Heart right ventricle (tissue), 16 donors: ENCODE results near the gene RRAS2. TPM values are rescaled to one million over a fixed set of nuclear protein-coding genes. Genes with fewer than 3 reads are reported as not detected.

Source experiments
- ATAC-seq, 8 donors: fragments of 200-7000 bp; cut with Tn5 transposase; one replicate each; pipeline ENCODE4 v1.9.1; 2020; ENCODE audit warnings: mild to moderate bottlenecking in 8 of 8, moderate library complexity in 8 of 8, moderate number of reproducible peaks in 1 of 8
- DNase-seq, 2 donors: peaks; one replicate each; pipeline ENCODE4 v3.0.0-alpha.2; 2020
- H3K27ac ChIP-seq, 10 donors: fragments of 200-600 bp; sonication (generic) in 2 of 10; one replicate each; pipeline versions ENCODE4 v1.5.0 to v1.8.0; 2020 to 2022; ENCODE audit warnings: mild to moderate bottlenecking in 3 of 10
- H3K27me3 ChIP-seq, 7 donors: fragments of 200-600 bp; one replicate each; pipeline ENCODE4 v1.8.0; 2021 to 2022; ENCODE audit warnings: mild to moderate bottlenecking in 2 of 7
- H3K36me3 ChIP-seq, 9 donors: fragments of 200-600 bp; sonication (generic) in 1 of 9; one replicate each; pipeline versions ENCODE4 v1.5.0 to v1.8.0; 2020 to 2022; ENCODE audit warnings: mild to moderate bottlenecking in 2 of 9
- H3K4me1 ChIP-seq, 9 donors: fragments of 200-600 bp; sonication (generic) in 1 of 9; one replicate each; pipeline versions ENCODE4 v1.5.0 to v1.8.0; 2020 to 2022; ENCODE audit warnings: mild to moderate bottlenecking in 4 of 9
- H3K4me3 ChIP-seq, 10 donors: fragments of 200-600 bp; sonication (generic) in 2 of 10; one replicate each; pipeline versions ENCODE4 v1.5.0 to v1.8.0; 2020 to 2022; ENCODE audit warnings: mild to moderate bottlenecking in 7 of 10, moderate library complexity in 2 of 10
- H3K9me3 ChIP-seq, 11 donors: fragments of 200-600 bp in 10 of 11; sonication (generic) in 2 of 11; one replicate each; pipeline versions ENCODE4 v1.5.0 to v1.8.0; 2013 to 2022; ENCODE audit warnings: mild to moderate bottlenecking in 2 of 11, control low read depth in 1 of 11, moderate library complexity in 1 of 11
- WGBS, 2 donors: extraction: QIAGEN DNeasy Blood & Tissue Kit; methylation state at CpG; one replicate each; pipeline ENCODE4 v1.1.7; 2013; ENCODE audit warnings: inconsistent platforms in 1 of 2; 5-methylcytosine and 5-hydroxymethylcytosine counted together
- intact Hi-C, 10 donors: fragments of 100-400 bp; cut with DNase I; formaldehyde crosslinking; loops; one replicate each; pipeline versions ENCODE4 v1.11.1 to v1.14.2; 2022
- polyA plus RNA-seq, 2 donors: library from polyadenylated mRNA; stranded (reverse); fragments of 200-250 nt; gene quantifications; one replicate each; pipeline ENCODE4 v1.2.3, GENCODE V29; 2013
- total RNA-seq, 10 donors: library from RNA; stranded (reverse); fragmentation: NEBNext Ultra II Directional in 3 of 10; extraction: Animal tissue kit (Norgen Biotek cat#: 25700) in 3 of 10; gene quantifications; one replicate each; pipeline versions ENCODE4 v1.2.1 to v1.2.4, GENCODE V29; 2021 to 2023
- TF ChIP-seq, protein P1 (sequence below), 9 donors: fragments of 200-600 bp; sonication (generic) in 2 of 9; IDR thresholded peaks; one replicate each; pipeline versions ENCODE4 v1.5.0 to v1.8.0; 2021 to 2022; ENCODE audit warnings: antibody characterized with exemption in 9 of 9, mild to moderate bottlenecking in 5 of 9, moderate library complexity in 1 of 9
- donor health status: Arrhythmogenic right ventricular cardiomyopathy.
- donor health status: ischemic (EF 13 %, LVEDD 7.1; RV severe dilation, severe dysfunction).
- donor health status: healthy with polysubstance abuse.
- donor health status: DM: no; HTN: yes; CAD: no.
- donor health status: DM: no; HTN: no; CAD: no.
- donor health status: ischemic (EF 25% LVEDD 6.9; RV normal size, moderate dysfunction).
- donor health status: ischemic (EF 25% LVEDD 5.7; RV mildly dilated, moderate dysfunction).
- donor health status: healthy.
- donor health status: DM: yes; HTN: yes; CAD: no.
- donor health status: Ischemic cardiomyopathy.
- donor health status: ischemic (EF 35%, LVEDD 5.7; RV mildly dilated, moderate dysfunction).
- donor health status: nonischemic (EF 11% LVEDD 7.7; RV severe dilation, severe dysfunction).
- donor health status: DM: yes; HTN: yes; CAD: no.
- donor health status: PGD.
- donor health status: ischemic (EF 29% LVEDD 5.4; RV normal size, mild dysfunction).
- donor health status: nonischemic (EF 23%, LVEDD 6.1; RV moderate dilation, normal function).

Gene RRAS2
- total and polyA plus RNA-seq, 12 donors, result 20.8 to 142 (median 37.3) TPM

DNA sequence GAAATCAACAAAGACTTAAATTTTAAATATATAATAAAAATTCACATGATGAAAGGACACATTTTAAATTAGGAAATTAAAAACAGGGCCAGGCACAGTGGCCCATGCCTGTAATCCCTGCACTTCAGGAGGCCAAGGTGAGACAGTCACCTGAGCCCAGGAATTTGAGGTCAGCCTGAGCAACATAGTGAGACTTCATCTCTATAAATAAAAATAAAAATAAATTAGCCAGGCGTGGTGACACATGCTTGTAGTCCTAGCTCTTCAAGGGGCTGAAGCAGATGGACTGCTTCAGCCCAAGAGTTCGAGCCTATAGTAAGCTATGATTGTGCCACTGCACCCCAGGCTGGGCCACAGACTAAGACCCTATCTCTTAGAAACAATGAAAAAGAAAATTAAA lies 29.3 kb downstream of the RRAS2 start:
- DNase-seq, result no peak
- WGBS, 2 donors, result 87% methylated on average over 2 of the region's 2 CpGs
- TF ChIP-seq, protein P1, sequence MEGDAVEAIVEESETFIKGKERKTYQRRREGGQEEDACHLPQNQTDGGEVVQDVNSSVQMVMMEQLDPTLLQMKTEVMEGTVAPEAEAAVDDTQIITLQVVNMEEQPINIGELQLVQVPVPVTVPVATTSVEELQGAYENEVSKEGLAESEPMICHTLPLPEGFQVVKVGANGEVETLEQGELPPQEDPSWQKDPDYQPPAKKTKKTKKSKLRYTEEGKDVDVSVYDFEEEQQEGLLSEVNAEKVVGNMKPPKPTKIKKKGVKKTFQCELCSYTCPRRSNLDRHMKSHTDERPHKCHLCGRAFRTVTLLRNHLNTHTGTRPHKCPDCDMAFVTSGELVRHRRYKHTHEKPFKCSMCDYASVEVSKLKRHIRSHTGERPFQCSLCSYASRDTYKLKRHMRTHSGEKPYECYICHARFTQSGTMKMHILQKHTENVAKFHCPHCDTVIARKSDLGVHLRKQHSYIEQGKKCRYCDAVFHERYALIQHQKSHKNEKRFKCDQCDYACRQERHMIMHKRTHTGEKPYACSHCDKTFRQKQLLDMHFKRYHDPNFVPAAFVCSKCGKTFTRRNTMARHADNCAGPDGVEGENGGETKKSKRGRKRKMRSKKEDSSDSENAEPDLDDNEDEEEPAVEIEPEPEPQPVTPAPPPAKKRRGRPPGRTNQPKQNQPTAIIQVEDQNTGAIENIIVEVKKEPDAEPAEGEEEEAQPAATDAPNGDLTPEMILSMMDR (IDR thresholded peaks at IDR 0.05), result no peak

DNA sequence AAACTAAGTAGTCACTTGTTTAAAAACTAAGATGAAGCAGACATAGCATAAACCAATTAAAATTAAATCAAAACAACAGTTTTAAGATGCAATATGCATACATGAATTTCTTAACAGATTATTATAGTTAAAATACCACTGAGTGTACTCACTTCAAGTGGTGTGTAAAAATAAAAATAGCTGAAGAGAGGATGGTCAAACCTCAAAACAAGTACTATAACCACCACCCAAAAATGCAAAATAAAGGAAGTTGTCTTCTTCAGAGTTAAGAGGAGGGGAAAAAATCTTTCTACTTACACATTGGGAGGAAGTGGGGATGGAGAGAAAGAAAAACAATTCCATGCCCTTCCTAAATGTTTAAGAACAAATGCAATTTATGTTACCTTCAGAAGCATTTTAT lies 31.9 kb downstream of the RRAS2 start:
- H3K27ac ChIP-seq, result no peak overlapping the region
- H3K4me1 ChIP-seq, result peaks cover 0 to 46% (median 13%) of the 10 kb centered on the region in 9 donors
- TF ChIP-seq, protein P1 (IDR thresholded peaks at IDR 0.05), result no peak
- no peaks in the 10 kb centered on the region for H3K36me3 ChIP-seq
- DNase-seq (no peak), ATAC-seq (no peak)
- H3K27me3 ChIP-seq, result no peaks in the 10 kb centered on the region
- intact Hi-C loops, result no loop called here
- H3K9me3 ChIP-seq, result no peaks in the 10 kb centered on the region
- no peak overlapping the region for H3K4me3 ChIP-seq

More for the DNA sequence above, 29.3 kb downstream of the RRAS2 start:
- Histone ChIP-seq H3K4me3 (no peak overlapping the region), H3K9me3 (no peaks in the 10 kb centered on the region), H3K36me3 (no peaks in the 10 kb centered on the region), H3K27ac (no peak overlapping the region), H3K27me3 (no peaks in the 10 kb centered on the region), H3K4me1 (peaks cover 0 to 36% (median 13%) of the 10 kb centered on the region in 9 donors)
- intact Hi-C loops, result no loop called here
- ATAC-seq, result no peak

DNA sequence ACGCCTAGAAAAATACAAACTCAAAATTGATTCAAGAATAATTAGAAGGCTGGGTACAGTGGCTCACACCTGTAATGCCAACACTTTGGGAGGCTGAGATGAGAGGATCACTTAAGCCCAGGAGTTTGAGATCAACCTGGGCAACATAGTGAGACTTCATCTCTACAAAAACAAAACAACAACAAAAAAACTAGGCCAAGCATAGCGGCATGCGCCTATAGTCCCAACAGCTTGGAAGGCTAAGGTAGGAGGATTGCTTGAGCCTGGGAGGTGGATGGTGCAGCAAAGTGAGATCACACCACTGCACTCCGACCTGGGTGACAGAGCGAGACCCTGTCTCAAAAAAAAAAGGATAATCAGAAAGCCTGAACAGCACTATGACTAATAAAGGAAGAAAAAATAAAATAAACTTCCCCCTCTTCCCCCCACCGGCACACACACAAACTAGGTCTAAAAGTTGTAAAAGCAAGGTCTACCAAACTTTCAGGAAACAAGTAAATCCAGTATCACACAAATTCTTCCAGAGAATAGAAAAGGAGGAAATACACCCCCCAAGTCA lies 35.8 kb downstream of the RRAS2 start:
- Histone ChIP-seq H3K4me1 (peaks cover 0 to 52% (median 13%) of the 10 kb centered on the region in 9 donors), H3K27me3 (no peaks in the 10 kb centered on the region), H3K27ac (no peak overlapping the region), H3K4me3 (no peak overlapping the region), H3K9me3 (no peaks in the 10 kb centered on the region), H3K36me3 (no peaks in the 10 kb centered on the region)
- intact Hi-C loops, result no loop called here
- 88 to 90% methylated on average over 6 of the region's 6 CpGs for WGBS, 2 donors
- TF ChIP-seq, protein P1 (IDR thresholded peaks at IDR 0.05), result no peak
- DNase-seq, result no peak
- ATAC-seq, result no peak

DNA sequence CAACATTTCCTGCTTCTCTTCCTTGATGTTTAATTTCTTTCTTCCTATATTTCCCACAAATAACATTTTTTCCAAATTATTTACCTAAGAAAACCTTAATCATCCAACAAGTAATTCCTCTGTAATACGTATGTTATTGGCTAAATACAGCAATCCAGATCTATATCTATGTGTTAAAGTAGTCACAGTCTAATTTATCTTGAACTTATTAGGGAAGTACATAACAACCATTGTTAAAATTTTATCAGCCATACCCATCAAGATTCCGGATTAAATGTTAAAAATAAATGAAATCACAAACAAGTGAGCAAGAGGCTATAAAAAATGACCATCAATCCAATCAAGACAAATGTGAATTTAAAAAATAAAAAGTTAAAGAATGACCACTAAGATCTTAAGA lies 36.5 kb downstream of the RRAS2 start:
- TF ChIP-seq, protein P1 (IDR thresholded peaks at IDR 0.05), result no peak
- H3K36me3 ChIP-seq, result no peaks in the 10 kb centered on the region
- no peaks in the 10 kb centered on the region for H3K9me3 ChIP-seq
- 70 to 72% methylated on average over 2 of the region's 2 CpGs for WGBS, 2 donors
- ATAC-seq (no peak), DNase-seq (no peak)
- H3K4me3 ChIP-seq, result no peak overlapping the region
- H3K27ac ChIP-seq, result no peak overlapping the region
- H3K27me3 ChIP-seq, result no peaks in the 10 kb centered on the region
- intact Hi-C loops, result no loop called here
- peaks cover 0 to 48% (median 13%) of the 10 kb centered on the region in 9 donors for H3K4me1 ChIP-seq
